Measurements from ENCODE around the gene KCTD19.

KCTD19 gene

DNA sequence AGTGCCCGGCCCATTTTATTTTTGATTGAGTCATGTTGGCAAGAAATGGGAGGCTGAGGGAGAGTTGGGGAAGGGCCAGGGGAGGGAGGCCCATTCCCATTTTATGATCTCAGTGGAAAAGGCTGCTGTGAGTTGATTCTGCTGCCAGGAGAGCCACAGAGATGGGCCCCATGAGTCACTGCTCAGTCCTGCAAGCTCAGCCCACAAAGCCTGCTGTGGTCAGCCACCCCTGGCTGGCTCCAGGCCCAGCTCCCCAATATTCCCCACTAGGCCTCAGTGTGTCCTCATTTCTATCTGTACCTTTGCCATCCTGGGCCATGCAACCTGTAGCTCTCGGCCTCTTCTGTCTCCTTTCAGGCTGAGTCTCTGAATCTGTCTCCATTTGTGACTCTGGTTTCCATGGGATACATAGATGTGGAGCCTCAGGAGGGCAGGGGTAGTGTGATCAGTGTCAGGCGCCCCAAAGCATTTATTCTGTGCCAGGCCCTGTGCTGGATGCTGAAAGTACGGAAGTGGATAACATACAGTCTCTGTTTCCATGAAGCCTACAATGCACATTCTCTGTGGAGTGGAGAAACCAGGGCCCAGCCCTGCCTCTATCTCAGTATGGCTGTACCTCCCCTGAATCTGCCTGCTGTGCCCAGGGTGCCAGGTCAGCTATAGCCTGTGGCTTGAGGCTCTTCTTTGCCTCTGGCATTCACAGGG, 49.1 kb downstream of the KCTD19 start:
- peak overlapping the region; percentile 21; the same call in 1 of the 2 replicates for H3K4me3 ChIP-seq (ENCODE audit: low read depth, low read length)
- TF ChIP-seq, protein P1, sequence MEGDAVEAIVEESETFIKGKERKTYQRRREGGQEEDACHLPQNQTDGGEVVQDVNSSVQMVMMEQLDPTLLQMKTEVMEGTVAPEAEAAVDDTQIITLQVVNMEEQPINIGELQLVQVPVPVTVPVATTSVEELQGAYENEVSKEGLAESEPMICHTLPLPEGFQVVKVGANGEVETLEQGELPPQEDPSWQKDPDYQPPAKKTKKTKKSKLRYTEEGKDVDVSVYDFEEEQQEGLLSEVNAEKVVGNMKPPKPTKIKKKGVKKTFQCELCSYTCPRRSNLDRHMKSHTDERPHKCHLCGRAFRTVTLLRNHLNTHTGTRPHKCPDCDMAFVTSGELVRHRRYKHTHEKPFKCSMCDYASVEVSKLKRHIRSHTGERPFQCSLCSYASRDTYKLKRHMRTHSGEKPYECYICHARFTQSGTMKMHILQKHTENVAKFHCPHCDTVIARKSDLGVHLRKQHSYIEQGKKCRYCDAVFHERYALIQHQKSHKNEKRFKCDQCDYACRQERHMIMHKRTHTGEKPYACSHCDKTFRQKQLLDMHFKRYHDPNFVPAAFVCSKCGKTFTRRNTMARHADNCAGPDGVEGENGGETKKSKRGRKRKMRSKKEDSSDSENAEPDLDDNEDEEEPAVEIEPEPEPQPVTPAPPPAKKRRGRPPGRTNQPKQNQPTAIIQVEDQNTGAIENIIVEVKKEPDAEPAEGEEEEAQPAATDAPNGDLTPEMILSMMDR (IDR thresholded peaks at IDR 0.05; ENCODE audit: low read depth, low read length) = no peak

DNA sequence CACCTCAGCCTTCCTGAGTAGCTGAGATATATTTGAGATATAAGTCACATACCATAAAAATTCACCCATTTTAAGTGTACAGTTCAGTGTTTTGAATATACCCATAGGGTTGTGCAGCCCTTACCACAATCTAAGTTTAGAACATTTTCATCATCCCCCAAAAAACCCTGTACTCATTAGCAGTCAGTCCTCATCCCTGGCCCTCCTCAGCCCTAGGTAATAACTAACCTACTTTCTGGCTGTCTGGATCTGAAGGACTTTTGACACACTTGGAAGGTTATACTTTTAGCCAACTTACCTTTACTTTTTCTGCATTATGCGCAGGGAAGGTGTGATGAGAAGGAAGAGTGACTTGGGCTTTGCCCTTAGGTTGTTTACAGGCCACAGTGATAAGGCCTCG, 51.2 kb downstream of the KCTD19 start:
- no peak overlapping the region for H3K4me3 ChIP-seq (ENCODE audit: low read depth, low read length)
- TF ChIP-seq, protein P1 (IDR thresholded peaks at IDR 0.05; ENCODE audit: low read depth, low read length) = no peak

DNA sequence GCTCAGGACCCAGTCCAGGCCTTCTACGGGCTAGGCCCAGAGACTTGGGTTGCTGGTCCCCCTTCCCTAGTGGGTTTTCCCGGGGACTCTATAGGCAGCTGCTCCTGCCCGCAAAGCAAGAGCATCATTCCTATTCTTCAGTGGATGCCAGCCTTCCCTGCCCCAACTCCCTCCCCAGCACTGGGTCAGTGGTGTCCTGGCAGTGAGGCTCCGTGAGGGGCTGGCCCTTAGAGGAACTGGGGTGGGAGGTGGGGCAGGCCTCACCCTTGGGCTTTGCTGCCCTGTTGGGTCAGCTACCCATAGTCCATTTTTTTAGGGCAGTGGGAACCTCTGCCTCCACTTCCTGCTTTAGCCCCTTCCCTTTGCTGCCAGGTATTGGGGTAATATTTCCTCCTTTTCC, 55.1 kb downstream of the KCTD19 start:
- H3K4me3 ChIP-seq (ENCODE audit: low read depth, low read length) = no peak overlapping the region
- TF ChIP-seq, protein P1 (IDR thresholded peaks at IDR 0.05; ENCODE audit: low read depth, low read length) = no peak

DNA sequence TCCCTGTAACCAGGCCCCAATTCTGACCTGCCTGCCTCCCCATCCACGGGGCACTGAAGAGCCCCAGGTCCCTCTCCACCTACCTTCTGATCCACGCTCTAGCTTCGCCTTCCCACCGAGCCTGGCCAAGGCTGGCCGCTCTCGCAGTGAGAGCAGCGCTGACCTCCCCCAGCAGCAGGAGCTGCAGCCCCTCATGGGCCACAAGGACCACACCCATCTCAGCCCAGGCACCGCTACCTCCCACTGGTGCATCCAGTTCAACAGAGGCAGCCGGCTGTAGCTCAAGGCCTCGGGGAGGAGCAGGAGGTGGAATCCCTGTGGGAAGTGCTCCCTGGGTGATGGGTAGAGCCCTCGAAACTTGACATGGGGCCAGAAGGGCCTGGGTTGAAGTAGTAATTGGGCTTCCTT, 55.6 kb downstream of the KCTD19 start:
- TF ChIP-seq, protein P1 (IDR thresholded peaks at IDR 0.05; ENCODE audit: low read depth, low read length) = no peak
- H3K4me3 ChIP-seq (ENCODE audit: low read depth, low read length) = no peak overlapping the region

DNA sequence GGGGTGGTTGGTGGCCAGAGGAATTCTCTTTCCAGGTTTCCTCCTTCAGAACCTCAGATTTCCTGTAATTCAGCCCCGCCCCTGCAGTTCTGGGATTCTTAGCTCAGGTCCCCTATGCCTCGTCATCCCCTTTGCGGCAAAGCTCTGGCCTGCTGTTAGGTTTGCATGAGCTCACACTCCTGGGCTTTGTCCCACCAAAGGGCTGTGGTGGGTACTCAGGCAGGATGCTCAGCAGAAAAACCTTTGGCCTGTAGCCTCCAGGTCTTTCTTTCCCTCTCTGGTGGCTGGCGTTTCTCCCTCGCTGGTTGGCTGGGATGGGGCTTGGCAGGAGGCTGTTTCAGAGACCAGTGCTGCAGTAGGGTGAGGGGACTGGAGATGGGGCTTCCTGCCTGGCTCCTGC, 56.8 kb downstream of the KCTD19 start:
- TF ChIP-seq, protein P1 (IDR thresholded peaks at IDR 0.05; ENCODE audit: low read depth, low read length) = no peak

DNA sequence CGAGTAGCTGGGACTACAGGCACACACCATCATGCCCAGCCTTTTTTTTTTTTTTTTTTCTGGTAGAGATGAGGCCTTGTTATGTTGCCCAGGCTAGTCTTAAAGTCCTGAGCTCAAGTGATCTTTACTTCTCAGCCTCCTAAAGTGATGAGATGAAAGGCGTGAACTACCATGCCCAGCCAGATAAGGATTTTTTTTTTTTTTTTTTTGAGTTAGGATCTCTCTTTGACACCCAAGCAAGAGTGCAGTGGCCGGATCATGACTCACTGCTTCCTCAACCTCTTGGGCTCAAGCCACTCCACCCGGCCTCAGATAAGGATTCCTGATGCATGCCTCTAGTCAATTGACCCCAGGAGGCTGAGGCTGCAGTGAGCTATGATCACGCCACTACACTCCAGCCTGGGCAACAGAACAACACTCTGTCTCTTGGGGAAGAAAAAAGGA, 58.4 kb downstream of the KCTD19 start:
- TF ChIP-seq, protein P1 (IDR thresholded peaks at IDR 0.05; ENCODE audit: low read depth, low read length) = no peak
- no peak overlapping the region for H3K4me3 ChIP-seq (ENCODE audit: low read depth, low read length)

More for the DNA sequence above, 56.8 kb downstream of the KCTD19 start:
- no peak overlapping the region for H3K4me3 ChIP-seq (ENCODE audit: low read depth, low read length)

DNA sequence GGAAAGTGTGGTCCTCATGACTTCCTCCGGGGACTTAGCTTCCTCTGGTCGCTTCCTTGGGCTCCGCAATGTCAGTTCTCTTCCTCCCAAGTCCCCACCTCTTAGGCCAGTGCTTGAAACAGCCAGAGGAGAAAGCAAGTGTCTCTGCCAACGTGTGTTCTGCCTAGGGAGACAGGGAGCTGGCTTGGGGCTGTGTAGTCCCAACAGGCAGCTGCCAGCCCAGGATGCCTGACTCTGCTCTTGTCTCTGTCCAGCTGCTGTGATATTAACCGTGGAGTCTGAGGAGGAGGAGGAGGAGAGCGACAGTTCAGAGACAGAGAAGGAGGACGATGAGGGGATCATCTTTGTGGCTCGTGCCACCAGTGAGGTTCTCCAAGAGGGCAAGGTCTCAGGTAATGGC, 60.7 kb downstream of the KCTD19 start:
- TF ChIP-seq, protein P1 (IDR thresholded peaks at IDR 0.05; ENCODE audit: low read depth, low read length) = no peak
- no peak overlapping the region for H3K4me3 ChIP-seq (ENCODE audit: low read depth, low read length)
